Measurements from ENCODE around the gene ACAP3.

GRCh38 chr1:1338278-1338677 lies 30.5 kb upstream of the ACAP3 start:
- TF ChIP-seq EZH2 (IDR thresholded peaks at IDR 0.05) = no peak
- no peak for TF ChIP-seq POLR2AphosphoS5 (IDR thresholded peaks at IDR 0.05; ENCODE audit: borderline replicate concordance, low read depth, low read length)
